ENCODE data around the gene INA.

The INA gene

DNA sequence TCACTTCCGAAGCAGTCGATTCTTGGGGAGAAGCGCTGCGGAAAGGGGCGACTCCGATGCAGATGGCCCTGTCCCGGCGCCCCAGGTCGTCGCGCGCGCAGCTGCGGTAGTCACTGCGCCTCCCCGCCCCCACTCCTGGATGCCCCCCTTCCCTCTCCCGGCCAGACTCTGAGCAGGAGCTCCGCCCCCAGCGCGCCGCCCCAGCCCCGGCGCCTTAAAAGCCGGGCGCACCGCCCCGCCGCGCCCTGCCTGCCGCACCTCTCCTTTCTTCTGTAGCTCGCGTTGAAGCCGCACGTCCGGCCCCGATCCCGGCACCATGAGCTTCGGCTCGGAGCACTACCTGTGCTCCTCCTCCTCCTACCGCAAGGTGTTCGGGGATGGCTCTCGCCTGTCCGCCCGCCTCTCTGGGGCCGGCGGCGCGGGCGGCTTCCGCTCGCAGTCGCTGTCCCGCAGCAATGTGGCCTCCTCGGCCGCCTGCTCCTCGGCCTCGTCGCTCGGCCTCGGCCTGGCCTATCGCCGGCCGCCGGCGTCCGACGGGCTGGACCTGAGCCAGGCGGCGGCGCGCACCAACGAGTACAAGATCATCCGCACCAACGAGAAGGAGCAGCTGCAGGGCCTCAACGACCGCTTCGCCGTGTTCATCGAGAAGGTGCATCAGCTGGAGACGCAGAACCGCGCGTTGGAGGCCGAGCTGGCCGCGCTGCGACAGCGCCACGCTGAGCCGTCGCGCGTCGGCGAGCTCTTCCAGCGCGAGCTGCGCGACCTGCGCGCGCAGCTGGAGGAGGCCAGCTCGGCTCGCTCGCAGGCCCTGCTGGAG, at the start of gene INA:
Gene INA (plus strand): TSS at position 243 of the 817 bp plus-strand sequence. CDS start 74 bp downstream, at position 317.
- H3K36me3 ChIP-seq: no peaks in the 10 kb centered on the region
- peaks cover 19 to 33% (median 21%) of the 10 kb centered on the region in 10 experiments for H3K4me1 ChIP-seq
- H3K9me3 ChIP-seq (replicated peaks in 1 of 11): peaks cover 7 to 19% (median 14%) of the 10 kb centered on the region in 11 experiments
- H3K9ac ChIP-seq: peak within 1 kb of the TSS in 6 of 11 experiments; percentile 10 to 57 (median 52); a peak in 5 of 22 replicates
- no peak for TF ChIP-seq Cebpa-rat (IDR thresholded peaks at IDR 0.05)
- peaks cover 47 to 64% (median 54%) of the 10 kb centered on the region in 11 experiments for H3K27me3 ChIP-seq
- H4K20me1 ChIP-seq: peaks cover 0 to 32% (median 14%) of the 10 kb centered on the region in 11 experiments; a peak in 11 of 22 replicates
- no peak within 1 kb of the TSS; a peak in 1 of 22 replicates for H3K27ac ChIP-seq
- peak within 1 kb of the TSS; percentile 89 to 99 (median 97) for H3K4me2 ChIP-seq
- H3K4me3 ChIP-seq: peak within 1 kb of the TSS; percentile 46 to 71 (median 63)

DNA sequence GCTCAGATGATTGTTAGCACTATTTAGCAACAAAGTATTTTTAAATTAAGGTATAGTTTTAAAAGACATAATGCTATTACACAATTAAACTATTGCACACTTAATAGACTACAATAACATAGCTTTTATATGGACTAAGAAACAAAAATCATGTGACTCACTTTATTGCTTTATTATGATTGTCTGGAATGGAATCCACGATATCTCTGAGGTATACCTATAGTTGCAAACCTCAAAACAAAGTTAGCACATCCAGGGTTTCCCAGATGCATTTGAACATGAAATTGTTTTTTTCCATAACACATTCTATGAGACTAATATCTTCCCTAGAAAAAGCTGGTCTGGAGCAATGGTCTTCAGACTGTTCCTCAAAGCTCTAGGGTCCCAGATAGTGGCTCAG, 49.5 kb upstream of the INA start:
- Histone ChIP-seq H4K20me1 (no peaks in the 10 kb centered on the region), H3K9ac (no peak overlapping the region), H3K36me3 (peaks cover 0 to 7% (median 0%) of the 10 kb centered on the region in 11 experiments; a peak in 1 of 22 replicates), H3K9me3 (replicated peaks in 1 of 11) (peaks cover 20 to 35% (median 31%) of the 10 kb centered on the region in 11 experiments), H3K4me1 (peaks cover 0 to 32% (median 3%) of the 10 kb centered on the region in 10 experiments; a peak in 8 of 20 replicates), H3K27ac (no peak overlapping the region), H3K27me3 (no peaks in the 10 kb centered on the region), H3K4me2 (no peak overlapping the region), H3K4me3 (no peak overlapping the region)
- TF ChIP-seq Cebpa-rat (IDR thresholded peaks at IDR 0.05): no peak

DNA sequence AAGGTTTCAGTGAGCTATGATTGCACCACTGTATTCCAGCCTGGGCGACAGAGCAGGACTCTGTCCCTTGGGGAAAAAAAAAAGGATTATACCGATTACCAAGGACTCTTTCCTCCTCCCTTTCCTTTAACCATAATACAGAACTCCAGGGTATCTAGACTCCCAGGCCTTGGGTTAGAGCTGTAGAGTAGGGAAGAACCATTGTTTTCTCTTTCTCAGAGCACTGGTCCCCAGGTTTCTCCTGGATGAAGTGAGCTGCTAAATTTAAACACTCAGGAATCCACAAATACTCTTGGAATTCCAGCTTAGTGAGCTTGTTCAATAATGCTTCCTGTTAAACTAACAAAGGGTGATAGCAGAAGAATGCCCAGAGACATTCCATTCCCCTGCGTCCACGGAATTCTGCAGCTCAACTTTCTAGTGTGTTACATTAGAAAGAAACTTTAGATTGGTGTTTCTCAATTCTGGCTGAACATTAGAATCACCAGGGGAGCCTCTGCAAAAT, 45.8 kb upstream of the INA start:
- peaks cover 0 to 8% (median 4%) of the 10 kb centered on the region in 10 experiments; a peak in 8 of 20 replicates for H3K4me1 ChIP-seq
- TF ChIP-seq Cebpa-rat (IDR thresholded peaks at IDR 0.05): no peak
- no peak overlapping the region for H3K4me3 ChIP-seq
- no peaks in the 10 kb centered on the region for H4K20me1 ChIP-seq
- H3K4me2 ChIP-seq: no peak overlapping the region
- no peaks in the 10 kb centered on the region for H3K36me3 ChIP-seq
- no peak overlapping the region for H3K9ac ChIP-seq
- no peak overlapping the region for H3K27ac ChIP-seq
- H3K9me3 ChIP-seq (replicated peaks in 1 of 11): no peaks in the 10 kb centered on the region
- no peaks in the 10 kb centered on the region for H3K27me3 ChIP-seq

DNA sequence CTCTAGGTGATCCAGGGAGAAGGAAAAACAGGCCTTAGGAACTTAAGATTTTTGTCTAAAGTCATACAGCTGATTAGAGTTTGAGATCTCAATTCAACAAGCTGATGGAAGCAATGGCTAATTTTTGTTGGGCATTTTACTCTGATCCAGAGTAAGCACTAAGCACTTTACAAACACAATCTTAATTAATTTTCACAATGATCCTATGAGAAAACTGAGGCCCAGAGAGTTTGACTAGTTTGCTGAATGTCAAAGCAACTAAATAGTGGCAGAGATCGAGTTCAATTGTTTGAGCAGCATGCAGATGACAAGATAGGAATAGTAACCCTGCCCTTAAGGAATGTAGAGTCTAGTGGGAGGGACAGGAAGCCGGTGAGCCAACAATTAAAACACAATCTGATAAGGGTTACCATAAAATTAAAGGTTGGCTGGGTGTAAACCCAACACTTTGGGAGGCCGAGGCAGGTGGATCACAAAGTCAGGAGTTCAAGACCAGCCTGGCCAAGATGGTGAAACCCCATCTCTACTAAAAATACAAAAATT, 44.7 kb upstream of the INA start:
- H3K4me3 ChIP-seq: no peak overlapping the region
- no peaks in the 10 kb centered on the region for H3K27me3 ChIP-seq
- H3K9me3 ChIP-seq (replicated peaks in 1 of 11): no peaks in the 10 kb centered on the region
- H3K4me1 ChIP-seq: peaks cover 0 to 8% (median 0%) of the 10 kb centered on the region in 10 experiments; a peak in 3 of 20 replicates
- H3K4me2 ChIP-seq: no peak overlapping the region
- no peak for TF ChIP-seq Cebpa-rat (IDR thresholded peaks at IDR 0.05)
- H3K9ac ChIP-seq: no peak overlapping the region
- H4K20me1 ChIP-seq: no peaks in the 10 kb centered on the region
- no peak overlapping the region for H3K27ac ChIP-seq
- H3K36me3 ChIP-seq: no peaks in the 10 kb centered on the region

DNA sequence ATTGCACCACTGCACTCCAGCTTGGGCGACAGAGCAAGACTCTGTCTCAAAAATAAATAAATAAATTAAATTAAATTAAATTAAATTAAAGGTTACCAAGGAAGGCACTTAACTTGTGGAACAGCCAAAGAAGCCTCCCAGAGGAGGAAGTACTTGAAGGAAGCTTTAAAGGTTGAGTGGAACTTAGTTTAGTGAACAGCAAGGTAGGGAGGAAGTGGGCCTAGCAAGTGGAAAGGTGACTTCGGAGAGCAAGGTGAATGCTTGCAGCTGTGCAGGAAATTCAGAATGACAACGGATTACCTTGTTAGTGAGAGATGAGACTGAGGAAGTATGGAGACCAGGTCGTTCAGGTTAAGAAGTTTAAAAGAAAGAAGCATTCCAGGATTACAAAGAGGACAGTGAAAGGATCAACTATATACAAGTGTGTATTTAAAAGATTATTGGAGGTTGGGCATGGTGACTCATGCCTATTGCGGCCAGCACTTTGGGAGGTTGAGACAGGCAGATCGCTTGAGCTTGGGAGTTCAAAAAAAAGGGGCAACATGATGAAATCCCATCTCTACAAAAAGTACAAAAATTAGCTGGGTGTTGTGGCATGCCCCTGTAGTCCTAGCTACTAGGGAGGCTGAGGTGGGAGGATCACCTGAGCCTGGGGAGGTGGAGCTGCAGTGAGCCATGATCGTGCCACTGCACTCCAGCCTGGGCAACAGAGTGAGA, 44.0 kb upstream of the INA start:
- Histone ChIP-seq H3K4me3 (no peak overlapping the region), H3K9me3 (replicated peaks in 1 of 11) (no peaks in the 10 kb centered on the region), H3K4me2 (no peak overlapping the region), H3K4me1 (peaks cover 0 to 8% (median 0%) of the 10 kb centered on the region in 10 experiments; a peak in 3 of 20 replicates), H4K20me1 (no peaks in the 10 kb centered on the region), H3K27ac (no peak overlapping the region), H3K9ac (no peak overlapping the region), H3K27me3 (no peaks in the 10 kb centered on the region), H3K36me3 (no peaks in the 10 kb centered on the region)
- TF ChIP-seq Cebpa-rat (IDR thresholded peaks at IDR 0.05): no peak

DNA sequence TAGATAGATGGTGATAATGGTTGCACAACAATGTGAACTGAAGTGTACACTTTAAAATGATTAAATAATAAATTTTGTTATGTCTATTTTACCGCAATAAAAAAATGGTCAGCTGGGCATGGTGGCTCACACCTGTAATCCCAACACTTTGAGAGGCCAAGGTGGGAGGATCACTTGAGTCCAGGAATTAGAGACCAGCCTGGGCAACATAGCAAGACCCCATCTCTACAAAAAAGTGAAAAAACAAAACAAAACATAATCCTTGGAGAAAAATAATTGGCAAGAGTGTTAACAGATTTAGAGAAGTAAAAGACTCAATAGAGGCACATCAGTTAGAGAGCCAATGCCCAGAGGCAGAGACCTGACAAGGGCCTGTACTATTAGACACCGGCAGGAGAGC, 41.2 kb upstream of the INA start:
- H3K4me1 ChIP-seq: peaks cover 0 to 8% (median 5%) of the 10 kb centered on the region in 10 experiments; a peak in 11 of 20 replicates
- TF ChIP-seq Cebpa-rat (IDR thresholded peaks at IDR 0.05): no peak
- no peaks in the 10 kb centered on the region for H4K20me1 ChIP-seq
- no peak overlapping the region for H3K4me3 ChIP-seq
- no peak overlapping the region for H3K9ac ChIP-seq
- no peaks in the 10 kb centered on the region for H3K36me3 ChIP-seq
- no peak overlapping the region for H3K4me2 ChIP-seq
- H3K27ac ChIP-seq: no peak overlapping the region
- no peaks in the 10 kb centered on the region for H3K27me3 ChIP-seq
- H3K9me3 ChIP-seq (replicated peaks in 1 of 11): no peaks in the 10 kb centered on the region

DNA sequence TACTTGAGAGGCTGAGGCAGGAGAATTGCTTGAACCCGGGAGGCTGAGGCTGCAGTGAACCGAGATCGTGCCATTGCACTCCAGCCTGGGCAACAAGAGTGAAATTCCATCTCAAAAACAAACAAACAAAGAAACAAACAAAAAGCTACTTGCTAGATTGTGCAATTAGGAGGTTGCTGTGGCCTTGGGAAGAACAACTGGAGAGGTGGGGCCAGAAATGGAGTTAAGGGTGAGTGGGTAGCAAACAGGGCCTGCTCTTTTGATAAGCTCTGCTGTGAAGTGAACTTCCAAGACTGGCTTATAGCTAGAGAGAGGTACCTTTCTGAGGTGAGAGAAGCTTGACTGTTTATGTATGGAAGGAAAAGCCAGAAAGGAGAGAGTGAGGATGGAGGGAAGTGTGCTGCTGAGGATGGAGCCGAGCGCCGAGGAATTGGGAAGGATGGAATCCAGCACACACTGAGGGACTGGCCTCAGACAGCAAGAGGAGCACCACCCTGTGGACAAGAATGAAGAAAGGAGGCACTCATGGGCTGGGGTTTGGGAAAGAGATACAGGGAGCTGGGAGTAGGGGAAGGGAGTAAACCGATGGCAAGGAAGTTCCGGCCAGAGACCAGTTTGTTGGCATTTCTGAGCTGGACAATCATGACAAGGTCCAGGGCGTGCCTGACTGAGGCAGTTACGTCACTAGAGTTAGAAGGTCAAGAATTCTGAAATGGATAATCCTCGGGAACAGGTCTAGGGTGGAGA, 38.3 kb upstream of the INA start:
- Histone ChIP-seq H4K20me1 (no peaks in the 10 kb centered on the region), H3K4me2 (no peak overlapping the region), H3K4me1 (peaks cover 0 to 24% (median 8%) of the 10 kb centered on the region in 10 experiments; a peak in 14 of 20 replicates), H3K4me3 (no peak overlapping the region), H3K27ac (no peak overlapping the region), H3K9me3 (replicated peaks in 1 of 11) (no peaks in the 10 kb centered on the region), H3K9ac (no peak overlapping the region), H3K27me3 (no peaks in the 10 kb centered on the region), H3K36me3 (no peaks in the 10 kb centered on the region)
- TF ChIP-seq Cebpa-rat (IDR thresholded peaks at IDR 0.05): no peak

DNA sequence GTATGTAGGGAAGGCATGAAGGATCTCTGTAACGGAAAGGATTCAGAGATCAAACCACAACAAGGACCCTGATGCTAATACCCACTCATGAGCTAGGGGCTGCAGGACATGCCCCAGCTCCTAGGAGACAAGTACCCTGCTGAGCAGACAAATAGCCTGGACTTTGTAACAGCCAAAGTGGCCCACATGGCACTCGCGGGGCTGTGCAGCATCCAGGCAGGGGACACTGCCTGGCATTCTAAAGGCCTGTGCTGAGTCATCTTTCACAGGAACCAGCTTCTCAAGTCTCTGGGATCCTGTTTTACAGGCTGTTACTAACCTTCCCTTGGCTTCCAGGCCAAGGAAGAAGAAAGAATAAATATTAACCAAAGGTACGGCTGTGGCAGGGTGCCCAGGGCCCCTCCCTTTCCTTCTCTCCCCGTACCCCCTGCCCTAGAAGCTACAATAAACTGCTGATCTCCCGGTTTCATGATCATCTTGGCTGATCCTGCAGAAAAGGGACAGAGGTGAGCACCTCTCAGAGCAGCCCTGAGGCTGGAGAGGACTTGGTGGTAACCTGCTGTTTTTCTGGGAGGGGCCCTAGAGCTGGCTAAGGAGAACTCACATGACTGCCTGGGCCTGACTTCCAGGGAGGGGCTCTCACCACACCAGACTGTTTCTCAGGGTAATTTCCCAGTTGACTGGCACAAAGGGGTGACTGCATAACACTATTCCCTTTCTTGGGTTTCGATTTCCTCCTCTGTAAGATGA, 35.5 kb upstream of the INA start:
- no peak overlapping the region for H3K4me3 ChIP-seq
- H3K27ac ChIP-seq: peak overlapping the region in 7 of 11 experiments; percentile 6 to 51 (median 49); a peak in 10 of 22 replicates
- no peaks in the 10 kb centered on the region for H3K27me3 ChIP-seq

More for the DNA sequence above, 35.5 kb upstream of the INA start:
- Histone ChIP-seq H3K36me3 (no peaks in the 10 kb centered on the region), H3K9me3 (replicated peaks in 1 of 11) (no peaks in the 10 kb centered on the region), H3K4me1 (peaks cover 0 to 24% (median 5%) of the 10 kb centered on the region in 10 experiments; a peak in 11 of 20 replicates), H3K9ac (peak overlapping the region in 3 of 11 experiments; percentile 6 to 51 (median 24); a peak in 1 of 22 replicates), H4K20me1 (no peaks in the 10 kb centered on the region), H3K4me2 (peak overlapping the region in 6 of 11 experiments; percentile 13 to 81 (median 46); a peak in 11 of 22 replicates)
- TF ChIP-seq Cebpa-rat (IDR thresholded peaks at IDR 0.05): no peak
